Coronary artery (tissue), 2 donors: Measurements from ENCODE around the gene PPM1E.

ENCODE experiments used
- DNase-seq: peaks from one replicate; pipeline ENCODE4 v3.0.0-alpha.2; 2017; ENCODE audit warnings: low spot score
- H3K27ac ChIP-seq, 2 donors: fragments of 200-600 bp; sonication (generic); one replicate each; pipeline ENCODE4 v1.5.1; 2016 to 2019
- H3K4me3 ChIP-seq: fragments of 200-600 bp; sonication (generic); 2 replicates; pipeline ENCODE4 v1.5.1; 2016; ENCODE audit warnings: mild to moderate bottlenecking, moderate library complexity
- CTCF ChIP-seq: fragments of 200-600 bp; sonication (generic); IDR thresholded peaks from one replicate; pipeline ENCODE4 v1.5.1; 2019; ENCODE audit warnings: antibody characterized with exemption

PPM1E gene

DNA sequence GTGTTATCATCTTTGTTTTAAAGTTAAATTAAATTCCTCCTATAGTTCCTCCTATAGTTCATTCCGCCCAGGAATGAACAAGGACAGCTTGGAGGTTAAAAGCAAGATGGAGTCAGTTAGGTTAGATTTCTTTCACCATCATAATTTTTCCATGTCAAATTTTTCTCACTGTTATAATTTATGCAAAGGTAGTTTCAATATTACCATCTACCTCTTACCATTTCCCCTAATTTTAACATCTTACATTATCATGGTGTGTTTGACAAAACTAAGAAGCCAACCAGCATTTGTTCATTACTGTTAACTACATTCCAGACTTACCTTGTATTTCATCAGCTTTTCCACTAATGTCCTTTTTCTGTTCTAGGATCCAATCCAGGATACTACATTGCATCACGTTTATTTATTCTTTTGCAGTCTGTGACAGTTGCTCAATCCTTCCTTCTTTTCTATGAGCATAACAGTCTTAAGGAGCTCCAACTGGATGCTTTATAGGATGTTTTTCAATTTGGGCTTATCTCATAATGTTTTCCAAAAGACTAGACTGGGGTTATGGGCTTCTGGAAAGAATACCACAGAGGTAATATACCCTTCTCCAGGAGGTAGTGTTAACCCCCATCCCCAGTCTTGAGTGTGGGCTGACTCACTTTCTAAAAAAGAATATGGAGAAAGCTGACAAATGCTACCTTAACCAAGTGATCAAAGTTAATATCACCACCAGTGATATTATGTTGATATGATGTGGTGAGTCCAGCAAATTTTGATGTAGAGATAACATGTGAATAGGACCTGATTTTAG, 158.5 kb downstream of the PPM1E start:
- no peak overlapping the region for H3K4me3 ChIP-seq
- TF ChIP-seq CTCF, result no peak
- no peak for DNase-seq
- no peak overlapping the region for H3K27ac ChIP-seq

- no peak for DNase-seq
- no peak overlapping the region for H3K4me3 ChIP-seq
- TF ChIP-seq CTCF, result no peak
Measured at GRCh38 chr17:58917228-58917627, 161.6 kb downstream of the PPM1E start.

GRCh38 chr17:58918072-58918471, 162.4 kb downstream of the PPM1E start:
- Histone ChIP-seq H3K27ac (no peak overlapping the region), H3K4me3 (no peak overlapping the region)
- TF ChIP-seq CTCF, result no peak
- DNase-seq, result no peak

More at GRCh38 chr17:58917228-58917627, 161.6 kb downstream of the PPM1E start:
- no peak overlapping the region for H3K27ac ChIP-seq

DNA sequence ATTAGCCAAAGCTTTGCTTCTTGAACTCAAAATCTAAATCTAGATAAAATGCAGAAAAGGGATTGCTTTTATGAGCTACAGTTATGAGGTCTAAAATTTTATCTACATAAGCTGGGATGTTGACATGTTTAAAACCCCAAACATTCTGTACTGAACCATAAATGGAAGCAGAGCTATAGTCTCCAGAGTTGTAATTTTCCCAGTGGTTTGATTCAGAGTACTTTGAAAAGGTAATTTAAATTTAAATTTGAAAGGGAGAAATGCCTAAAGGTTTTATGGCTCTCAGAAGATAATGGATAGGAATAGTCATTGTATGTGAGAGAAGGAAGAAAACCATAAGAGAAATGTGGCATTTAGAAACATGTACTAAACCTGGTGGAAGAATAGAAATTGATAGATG, 163.2 kb downstream of the PPM1E start:
- DNase-seq, result no peak
- no peak overlapping the region for H3K27ac ChIP-seq
- no peak for TF ChIP-seq CTCF
- no peak overlapping the region for H3K4me3 ChIP-seq

GRCh38 chr17:58920773-58921172, 165.1 kb downstream of the PPM1E start:
- TF ChIP-seq CTCF, result no peak
- H3K27ac ChIP-seq, result no peak overlapping the region
- no peak overlapping the region for H3K4me3 ChIP-seq
- no peak for DNase-seq

DNA sequence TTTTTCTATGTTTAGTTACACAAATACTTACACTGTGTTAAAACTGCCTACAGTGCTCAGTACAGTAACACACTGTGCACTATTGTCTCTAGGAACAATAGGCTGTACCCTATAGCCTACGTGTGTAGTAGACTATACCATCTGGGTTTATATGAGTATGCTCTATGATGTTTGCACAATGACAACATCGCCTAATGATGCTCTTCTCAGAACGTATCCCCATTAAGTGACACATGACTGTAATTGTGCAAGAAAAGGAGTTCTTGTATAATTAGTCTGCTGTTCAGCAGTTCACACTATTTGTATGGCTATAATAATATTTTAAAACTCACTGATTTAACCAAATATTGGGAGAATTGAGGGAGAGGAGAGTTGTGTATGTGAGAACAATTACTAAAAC, 177.3 kb downstream of the PPM1E start:
- no peak for TF ChIP-seq CTCF
- no peak overlapping the region for H3K4me3 ChIP-seq
- no peak for DNase-seq
- H3K27ac ChIP-seq, result no peak overlapping the region

DNA sequence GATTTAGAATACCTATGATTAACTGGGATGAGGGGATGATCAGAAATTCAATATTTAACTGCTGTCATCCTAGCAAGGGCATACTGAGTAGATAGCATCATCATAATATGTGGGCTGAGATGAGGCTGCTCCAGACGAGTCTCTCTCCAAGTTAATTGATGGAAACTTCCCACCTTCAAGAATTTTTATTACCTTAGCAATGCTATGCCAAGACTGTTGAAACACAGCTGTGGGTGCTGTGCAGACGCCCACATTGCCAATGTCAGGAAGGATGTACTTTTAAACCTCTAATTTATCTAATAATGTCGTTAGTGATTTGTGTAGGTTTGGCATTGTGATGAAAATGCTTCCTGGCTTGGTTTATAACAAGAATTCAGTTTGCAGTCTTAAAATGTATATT, 180.6 kb downstream of the PPM1E start:
- Histone ChIP-seq H3K27ac (no peak overlapping the region), H3K4me3 (no peak overlapping the region)
- DNase-seq, result no peak
- TF ChIP-seq CTCF, result no peak
